ENCODE results near the gene FAM83F. TPM values are rescaled to one million over a fixed set of nuclear protein-coding genes. Genes with fewer than 3 reads are reported as not detected.

Gene FAM83F
- total and polyA plus RNA-seq, 3 experiments from 2014 or later = 0.01 to 0.51 (median 0.33) TPM

GRCh38 chr22:40055143-40055883, 60.6 kb downstream of the FAM83F start:
- no peaks in the 10 kb centered on the region for H3K27me3 ChIP-seq (ENCODE audit: insufficient read depth, low read length, poor library complexity, severe bottlenecking)
- POLR2A ChIA-PET = interaction anchor here (0.5 to 2.6 kb wide), 5 partner anchors 9 to 231 kb away, joined by 3 to 20 read pairs (median 4); partner anchors contain the start of gene TNRC6B
- peak overlapping the region; percentile 9 for H3K4me3 ChIP-seq (ENCODE audit: low read length)
- Mint-ChIP-seq H3K36me3 (peaks cover 0 to 22% (median 4%) of the 10 kb centered on the region in 3 donors), H3K4me1 (peaks cover 76 to 90% (median 90%) of the 10 kb centered on the region in 3 donors), H3K9me3 (no peaks in the 10 kb centered on the region), H3K4me3 (peak overlapping the region; percentile 7 to 80 (median 68)), H3K27ac (peak overlapping the region; percentile 80 to 98 (median 88)), H3K27me3 (peaks cover 0 to 1% of the 10 kb centered on the region in 2 donors)
- no peaks in the 10 kb centered on the region for H3K36me3 ChIP-seq (ENCODE audit: insufficient read depth, low read length)
- peak in 2 of 5 donors; percentile 37 to 43 for DNase-seq
- CTCF ChIA-PET = interaction anchor here (0.8 to 1.9 kb wide), 5 partner anchors 8 to 136 kb away, joined by 3 to 5 read pairs (median 3); no protein-coding TSS in a partner anchor
- peak overlapping the region; percentile 10 for H3K27ac ChIP-seq (ENCODE audit: low read depth, low read length)
- no peaks in the 10 kb centered on the region for H3K9me3 ChIP-seq (ENCODE audit: low read length)
- H3K4me1 ChIP-seq (ENCODE audit: insufficient read depth, low read length) = peaks cover 72% of the 10 kb centered on the region

GRCh38 chr22:40056154-40056553, 61.4 kb downstream of the FAM83F start:
- Mint-ChIP-seq H3K27ac (peak overlapping the region in 7 of 8 donors; percentile 80 to 98 (median 87)), H3K36me3 (peaks cover 0 to 22% (median 4%) of the 10 kb centered on the region in 3 donors), H3K9me3 (no peaks in the 10 kb centered on the region), H3K4me1 (peaks cover 77 to 91% (median 90%) of the 10 kb centered on the region in 3 donors), H3K27me3 (peaks cover 0 to 1% of the 10 kb centered on the region in 2 donors), H3K4me3 (peak overlapping the region in 6 of 7 donors; percentile 6 to 80 (median 17))
- no peaks in the 10 kb centered on the region for H3K9me3 ChIP-seq (ENCODE audit: low read length)
- DNase-seq = no peak
- H3K4me1 ChIP-seq (ENCODE audit: insufficient read depth, low read length) = peaks cover 73% of the 10 kb centered on the region
- peak overlapping the region; percentile 0 for H3K27ac ChIP-seq (ENCODE audit: low read depth, low read length)
- H3K4me3 ChIP-seq (ENCODE audit: low read length) = no peak overlapping the region
- ChIA-PET POLR2A (interaction anchor here (0.5 to 2.6 kb wide), 3 partner anchors 10 to 61 kb away, joined by 3 to 20 read pairs (median 8); no protein-coding TSS in a partner anchor), CTCF (interaction anchor here (0.7 to 1.9 kb wide), 7 partner anchors 9 to 379 kb away, joined by 3 to 5 read pairs (median 3); no protein-coding TSS in a partner anchor)
- H3K27me3 ChIP-seq (ENCODE audit: insufficient read depth, low read length, poor library complexity, severe bottlenecking) = no peaks in the 10 kb centered on the region
- H3K36me3 ChIP-seq (ENCODE audit: insufficient read depth, low read length) = no peaks in the 10 kb centered on the region

GRCh38 chr22:40056559-40056958, 61.8 kb downstream of the FAM83F start:
- peaks cover 0 to 18% (median 4%) of the 10 kb centered on the region in 3 donors for H3K36me3 Mint-ChIP-seq
- DNase-seq = no peak
- no peak overlapping the region for H3K4me3 ChIP-seq (ENCODE audit: low read length)
- H3K27ac ChIP-seq (ENCODE audit: low read depth, low read length) = no peak overlapping the region
- H3K4me1 Mint-ChIP-seq = peaks cover 75 to 91% (median 88%) of the 10 kb centered on the region in 3 donors
- peaks cover 0 to 1% of the 10 kb centered on the region in 2 donors for H3K27me3 Mint-ChIP-seq
- H3K4me3 Mint-ChIP-seq = no peak overlapping the region
- no peaks in the 10 kb centered on the region for H3K27me3 ChIP-seq (ENCODE audit: insufficient read depth, low read length, poor library complexity, severe bottlenecking)
- POLR2A ChIA-PET = no interaction called here
- H3K9me3 ChIP-seq (ENCODE audit: low read length) = no peaks in the 10 kb centered on the region
- H3K9me3 Mint-ChIP-seq = no peaks in the 10 kb centered on the region
- H3K36me3 ChIP-seq (ENCODE audit: insufficient read depth, low read length) = no peaks in the 10 kb centered on the region
- CTCF ChIA-PET = interaction anchor here (0.7 to 1.9 kb wide), 5 partner anchors 10 to 378 kb away, joined by 3 to 5 read pairs (median 3); no protein-coding TSS in a partner anchor
- H3K27ac Mint-ChIP-seq = peak overlapping the region in 5 of 8 donors; percentile 51 to 98 (median 89)
- H3K4me1 ChIP-seq (ENCODE audit: insufficient read depth, low read length) = peaks cover 71% of the 10 kb centered on the region

GRCh38 chr22:40057652-40058051, 62.9 kb downstream of the FAM83F start:
- peaks cover 68 to 85% (median 85%) of the 10 kb centered on the region in 3 donors for H3K4me1 Mint-ChIP-seq
- DNase-seq = no peak

GRCh38 chr22:40058265-40058664, 63.5 kb downstream of the FAM83F start:
- no peaks in the 10 kb centered on the region for H3K9me3 Mint-ChIP-seq
- ChIA-PET CTCF (no interaction called here), POLR2A (no interaction called here)
- H3K4me3 ChIP-seq (ENCODE audit: low read length) = no peak overlapping the region
- no peak overlapping the region for H3K27ac ChIP-seq (ENCODE audit: low read depth, low read length)
- H3K4me3 Mint-ChIP-seq = peak overlapping the region in 5 of 7 donors; percentile 3 to 74 (median 45)
- peaks cover 0 to 16% (median 4%) of the 10 kb centered on the region in 3 donors for H3K36me3 Mint-ChIP-seq
- no peaks in the 10 kb centered on the region for H3K9me3 ChIP-seq (ENCODE audit: low read length)
- H3K27me3 Mint-ChIP-seq = peaks cover 0 to 1% of the 10 kb centered on the region in 2 donors
- peak overlapping the region in 6 of 8 donors; percentile 51 to 81 (median 71) for H3K27ac Mint-ChIP-seq
- peaks cover 60% of the 10 kb centered on the region for H3K4me1 ChIP-seq (ENCODE audit: insufficient read depth, low read length)
- DNase-seq = no peak
- H3K27me3 ChIP-seq (ENCODE audit: insufficient read depth, low read length, poor library complexity, severe bottlenecking) = no peaks in the 10 kb centered on the region
- peaks cover 67 to 85% (median 85%) of the 10 kb centered on the region in 3 donors for H3K4me1 Mint-ChIP-seq
- no peaks in the 10 kb centered on the region for H3K36me3 ChIP-seq (ENCODE audit: insufficient read depth, low read length)

More at GRCh38 chr22:40057652-40058051, 62.9 kb downstream of the FAM83F start:
- Histone ChIP-seq H3K4me1 (ENCODE audit: insufficient read depth, low read length) (peaks cover 60% of the 10 kb centered on the region), H3K27ac (ENCODE audit: low read depth, low read length) (no peak overlapping the region), H3K4me3 (ENCODE audit: low read length) (no peak overlapping the region), H3K27me3 (ENCODE audit: insufficient read depth, low read length, poor library complexity, severe bottlenecking) (no peaks in the 10 kb centered on the region), H3K36me3 (ENCODE audit: insufficient read depth, low read length) (no peaks in the 10 kb centered on the region), H3K9me3 (ENCODE audit: low read length) (no peaks in the 10 kb centered on the region)
- Mint-ChIP-seq H3K9me3 (no peaks in the 10 kb centered on the region), H3K27me3 (peaks cover 0 to 1% of the 10 kb centered on the region in 2 donors), H3K4me3 (peak overlapping the region in 5 of 7 donors; percentile 8 to 62 (median 20)), H3K27ac (peak overlapping the region; percentile 19 to 81 (median 60)), H3K36me3 (peaks cover 0 to 17% (median 4%) of the 10 kb centered on the region in 3 donors)
- ChIA-PET POLR2A (no interaction called here), CTCF (no interaction called here)

DNA sequence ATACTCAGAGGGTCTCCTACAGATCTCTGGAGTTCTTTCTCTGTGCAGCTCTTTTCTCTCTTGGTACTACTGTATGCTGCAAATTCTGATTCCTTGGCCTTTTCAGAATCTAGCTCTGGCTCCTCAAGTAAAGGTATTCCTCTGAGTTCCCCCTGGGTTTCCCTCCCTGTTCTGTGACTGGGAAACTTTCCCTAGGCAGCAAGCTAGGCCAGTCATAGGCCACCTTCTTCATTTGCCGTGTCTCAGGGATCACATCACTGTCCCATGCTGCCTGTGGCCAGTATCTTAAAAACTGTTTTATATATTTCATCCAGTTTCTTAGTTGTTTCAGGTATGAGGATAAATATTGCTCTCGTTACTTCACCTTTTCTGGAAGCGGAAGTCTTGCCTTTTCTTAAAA, 71.2 kb downstream of the FAM83F start:
- H3K27ac ChIP-seq (ENCODE audit: low read depth, low read length) = no peak overlapping the region
- no peaks in the 10 kb centered on the region for H3K27me3 Mint-ChIP-seq
- peak overlapping the region in 5 of 7 donors; percentile 2 to 42 (median 17) for H3K4me3 Mint-ChIP-seq
- no peak overlapping the region for H3K4me3 ChIP-seq (ENCODE audit: low read length)
- no peaks in the 10 kb centered on the region for H3K9me3 Mint-ChIP-seq
- CTCF ChIA-PET = interaction anchor here (0.7 to 1.5 kb wide), 4 partner anchors 10 to 29 kb away, joined by 3 read pairs; no protein-coding TSS in a partner anchor
- no peaks in the 10 kb centered on the region for H3K36me3 ChIP-seq (ENCODE audit: insufficient read depth, low read length)
- no peaks in the 10 kb centered on the region for H3K27me3 ChIP-seq (ENCODE audit: insufficient read depth, low read length, poor library complexity, severe bottlenecking)
- POLR2A ChIA-PET = interaction anchor here (0.6 kb wide), 1 partner anchor 54 kb away, joined by 3 read pairs; no protein-coding TSS in a partner anchor
- peaks cover 53 to 87% (median 71%) of the 10 kb centered on the region in 3 donors for H3K4me1 Mint-ChIP-seq
- DNase-seq = no peak
- H3K9me3 ChIP-seq (ENCODE audit: low read length) = no peaks in the 10 kb centered on the region
- peak overlapping the region in 3 of 8 donors; percentile 16 to 60 (median 19) for H3K27ac Mint-ChIP-seq
- H3K36me3 Mint-ChIP-seq = peaks cover 0 to 9% (median 0%) of the 10 kb centered on the region in 3 donors
- H3K4me1 ChIP-seq (ENCODE audit: insufficient read depth, low read length) = peaks cover 46% of the 10 kb centered on the region

DNA sequence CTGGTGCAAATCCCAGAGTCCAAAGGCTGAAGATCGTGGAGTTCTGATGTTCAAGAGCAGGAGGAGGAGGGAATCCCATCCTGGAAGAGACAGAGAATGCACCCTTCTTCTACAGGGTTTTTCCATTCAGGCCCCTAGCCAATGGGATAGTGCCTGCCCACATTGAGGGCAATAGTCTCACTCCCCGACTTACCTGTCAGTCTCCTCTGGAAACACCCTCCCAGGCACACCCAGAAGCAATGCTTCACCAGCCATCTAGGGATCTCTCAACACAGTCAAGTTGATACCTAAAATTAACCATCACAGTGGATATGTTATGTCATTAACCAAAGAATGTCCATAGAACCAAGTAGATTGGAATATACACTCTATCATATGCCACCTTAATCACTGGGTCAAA, 72.9 kb downstream of the FAM83F start:
- Mint-ChIP-seq H3K4me1 (peaks cover 64 to 92% (median 77%) of the 10 kb centered on the region in 3 donors), H3K9me3 (no peaks in the 10 kb centered on the region), H3K27ac (peak overlapping the region in 1 of 8 donors; percentile 76), H3K36me3 (peaks cover 0 to 13% (median 0%) of the 10 kb centered on the region in 3 donors), H3K4me3 (peak overlapping the region in 2 of 7 donors; percentile 2 to 8), H3K27me3 (no peaks in the 10 kb centered on the region)
- no peaks in the 10 kb centered on the region for H3K36me3 ChIP-seq (ENCODE audit: insufficient read depth, low read length)
- DNase-seq = no peak
- H3K9me3 ChIP-seq (ENCODE audit: low read length) = no peaks in the 10 kb centered on the region
- no peak overlapping the region for H3K27ac ChIP-seq (ENCODE audit: low read depth, low read length)
- POLR2A ChIA-PET = no interaction called here
- no peaks in the 10 kb centered on the region for H3K27me3 ChIP-seq (ENCODE audit: insufficient read depth, low read length, poor library complexity, severe bottlenecking)
- CTCF ChIA-PET = interaction anchor here (0.9 to 1.2 kb wide), 2 partner anchors 43 to 280 kb away, joined by 3 read pairs; no protein-coding TSS in a partner anchor
- peaks cover 46% of the 10 kb centered on the region for H3K4me1 ChIP-seq (ENCODE audit: insufficient read depth, low read length)
- no peak overlapping the region for H3K4me3 ChIP-seq (ENCODE audit: low read length)

Data from CD8-positive, alpha-beta memory T cell (primary cell).